Omental fat pad (tissue), 4 donors: ENCODE measurements around the gene RASGEF1C. TPM values are rescaled to one million over a fixed set of nuclear protein-coding genes. Genes with fewer than 3 reads are reported as not detected.

Experiments used
- ATAC-seq: fragments of 150-250 bp; one replicate; pipeline ENCODE4 v1.9.1; 2016; ENCODE audit warnings: mild to moderate bottlenecking, moderate library complexity; ENCODE audit not compliant: low FRiP score
- DNase-seq: peaks from one replicate; pipeline ENCODE4 v3.0.0-alpha.2; 2019; ENCODE audit warnings: low spot score
- CTCF ChIP-seq, 3 donors: fragments of 450-650 bp; IDR thresholded peaks; one replicate each; pipeline ENCODE4 v1.5.1; 2016 to 2017; ENCODE audit warnings: antibody characterized with exemption in 3 of 3, mild to moderate bottlenecking in 3 of 3, moderate library complexity in 2 of 3
- total RNA-seq, 4 donors: library from RNA; depleted of rRNA; stranded (reverse); fragments of >200 nt; gene quantifications; one replicate each; pipeline ENCODE4 v1.1.0, GENCODE V29; 2016

Gene RASGEF1C
- total RNA-seq, 4 donors from 2014 or later, result 0.37 to 8.5 TPM; not detected in 2

- DNase-seq (no peak), ATAC-seq (peak; percentile 38)
- TF ChIP-seq CTCF (IDR thresholded peaks at IDR 0.05), result no peak
Observed at GRCh38 chr5:180070756-180071530, 138.1 kb downstream of the RASGEF1C start.

- ATAC-seq, result no peak
- TF ChIP-seq CTCF (IDR thresholded peaks at IDR 0.05), result no peak
- no peak for DNase-seq
Observed at GRCh38 chr5:180069589-180070247, 139.3 kb downstream of the RASGEF1C start.

- DNase-seq, result no peak
- ATAC-seq, result no peak
- no peak for TF ChIP-seq CTCF (IDR thresholded peaks at IDR 0.05)
Observed at GRCh38 chr5:180068519-180069090, 140.4 kb downstream of the RASGEF1C start.

GRCh38 chr5:180067986-180068385, 141.0 kb downstream of the RASGEF1C start:
- no peak for DNase-seq
- no peak for TF ChIP-seq CTCF (IDR thresholded peaks at IDR 0.05)
- ATAC-seq, result no peak

GRCh38 chr5:180060192-180060591, 148.8 kb downstream of the RASGEF1C start:
- DNase-seq, result no peak
- no peak for TF ChIP-seq CTCF (IDR thresholded peaks at IDR 0.05)
- ATAC-seq, result no peak

- DNase-seq, result no peak
- ATAC-seq, result no peak
- no peak for TF ChIP-seq CTCF (IDR thresholded peaks at IDR 0.05)
Observed at GRCh38 chr5:180059326-180059725, 149.7 kb downstream of the RASGEF1C start.
